Heart left ventricle (tissue), 16 donors: ENCODE measurements around the gene LSM5. TPM values are rescaled to one million over a fixed set of nuclear protein-coding genes. Genes with fewer than 3 reads are reported as not detected.

Experiments used
- ATAC-seq, 4 donors: fragments of 200-7000 bp; cut with Tn5 transposase; one replicate each; pipeline ENCODE4 v1.9.1; 2020 to 2022; ENCODE audit warnings: moderate library complexity in 4 of 4, mild to moderate bottlenecking in 3 of 4, moderate number of reproducible peaks in 1 of 4
- DNase-seq, 5 donors: peaks; one replicate each; pipeline ENCODE4 v3.0.0-alpha.2; 2020
- H3K27ac ChIP-seq, 12 donors: fragments of 200-600 bp; sonication (generic) in 4 of 12; one replicate each; pipeline versions ENCODE4 v1.5.0 to v1.8.0; 2016 to 2022; ENCODE audit warnings: mild to moderate bottlenecking in 2 of 12
- H3K27me3 ChIP-seq, 9 donors: fragments of 200-600 bp; sonication (generic) in 2 of 9; one replicate each; pipeline versions ENCODE4 v1.5.1 to v1.8.0; 2016 to 2022; ENCODE audit warnings: mild to moderate bottlenecking in 3 of 9
- H3K36me3 ChIP-seq, 9 donors: fragments of 200-600 bp; sonication (generic) in 2 of 9; one replicate each; pipeline versions ENCODE4 v1.5.0 to v1.8.0; 2018 to 2022; ENCODE audit warnings: mild to moderate bottlenecking in 2 of 9
- H3K4me1 ChIP-seq, 12 donors: fragments of 200-600 bp; sonication (generic) in 4 of 12; one replicate each; pipeline versions ENCODE4 v1.5.0 to v1.8.0; 2016 to 2022; ENCODE audit warnings: mild to moderate bottlenecking in 3 of 12
- H3K4me3 ChIP-seq, 12 donors: fragments of 200-600 bp; sonication (generic) in 4 of 12; one replicate each; pipeline versions ENCODE4 v1.5.0 to v1.8.0; 2017 to 2022; ENCODE audit warnings: mild to moderate bottlenecking in 9 of 12, moderate library complexity in 4 of 12
- H3K9me3 ChIP-seq, 12 donors: fragments of 200-600 bp; sonication (generic) in 4 of 12; one replicate each; pipeline versions ENCODE4 v1.5.0 to v1.8.0; 2016 to 2022; ENCODE audit warnings: mild to moderate bottlenecking in 1 of 12
- CTCF ChIP-seq, 12 donors: fragments of 200-600 bp; sonication (generic) in 4 of 12; IDR thresholded peaks; one replicate each; pipeline versions ENCODE4 v1.5.0 to v1.8.0; 2018 to 2022; ENCODE audit warnings: antibody characterized with exemption in 12 of 12, mild to moderate bottlenecking in 5 of 12
- POLR2A ChIP-seq, 2 donors: fragments of 450-650 bp; IDR thresholded peaks; one replicate each; pipeline ENCODE4 v1.6.1; 2017; ENCODE audit warnings: antibody characterized with exemption in 2 of 2, mild to moderate bottlenecking in 2 of 2, moderate library complexity in 2 of 2
- WGBS, 4 donors: extraction: QIAGEN DNeasy Blood & Tissue Kit in 2 of 4; methylation state at CpG; one replicate each; pipeline versions ENCODE4 v1.1.5 to v1.1.7; 2013 to 2018; 5-methylcytosine and 5-hydroxymethylcytosine counted together
- intact Hi-C, 10 donors: fragments of 100-400 bp; cut with DNase I; formaldehyde crosslinking; loops; one replicate each; pipeline versions ENCODE4 v1.11.1 to v1.14.2; 2022
- polyA plus RNA-seq, 2 donors: library from polyadenylated mRNA; stranded (reverse); fragments of 200-250 nt; gene quantifications; one replicate each; pipeline ENCODE4 v1.2.3, GENCODE V29; 2013
- total RNA-seq, 9 donors: library from RNA; depleted of rRNA in 2 of 9; stranded (reverse); fragments of >200 nt in 2 of 9; fragmentation: NEBNext Ultra II Directional in 3 of 9; extraction: Animal tissue kit (Norgen Biotek cat#: 25700) in 3 of 9; gene quantifications; one replicate each; pipeline versions ENCODE4 v1.1.0 to v1.2.4, GENCODE V29; 2016 to 2023
- donor health status: ischemic (EF 13 %, LVEDD 7.1; RV severe dilation, severe dysfunction).
- donor health status: healthy with polysubstance abuse.
- donor health status: DM: no; HTN: yes; CAD: no.
- donor health status: DM: no; HTN: no; CAD: no.
- donor health status: ischemic (EF 25% LVEDD 6.9; RV normal size, moderate dysfunction).
- donor health status: ischemic (EF 25% LVEDD 5.7; RV mildly dilated, moderate dysfunction).
- donor health status: healthy.
- donor health status: DM: yes; HTN: yes; CAD: no.
- donor health status: ischemic (EF 35%, LVEDD 5.7; RV mildly dilated, moderate dysfunction).
- donor health status: nonischemic (EF 11% LVEDD 7.7; RV severe dilation, severe dysfunction).
- donor health status: DM: yes; HTN: yes; CAD: no.
- donor health status: PGD.
- donor health status: ischemic (EF 29% LVEDD 5.4; RV normal size, mild dysfunction).
- donor health status: nonischemic (EF 23%, LVEDD 6.1; RV moderate dilation, normal function).

Gene LSM5
- total and polyA plus RNA-seq, 11 donors = 10.8 to 67.5 (median 37.3) TPM

DNA sequence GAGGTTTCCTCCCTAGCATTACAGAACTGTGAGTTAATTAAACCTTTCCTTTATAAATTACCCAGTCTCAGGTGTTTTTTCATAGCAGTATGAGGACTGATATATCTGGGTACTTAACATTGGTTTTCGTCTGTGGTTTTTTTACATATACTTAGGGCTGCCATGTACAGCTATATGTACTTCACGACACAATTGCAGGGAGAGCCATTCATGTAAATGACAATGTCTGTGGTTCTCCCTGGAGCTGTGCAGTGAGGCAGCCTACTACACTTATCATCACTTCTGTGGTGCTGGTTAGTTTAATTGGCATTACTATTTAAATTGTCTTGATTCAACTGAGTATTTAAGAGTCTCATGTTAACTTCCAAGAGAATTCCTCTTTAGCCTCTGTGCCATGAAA, 45.8 kb upstream of the LSM5 start:
- Histone ChIP-seq H3K4me3 (no peak overlapping the region), H3K4me1 (peaks cover 0 to 32% (median 10%) of the 10 kb centered on the region in 12 donors), H3K27ac (no peak overlapping the region), H3K36me3 (peaks cover 0 to 10% (median 0%) of the 10 kb centered on the region in 9 donors), H3K27me3 (no peaks in the 10 kb centered on the region), H3K9me3 (no peaks in the 10 kb centered on the region)
- WGBS, 4 donors = 69 to 98% (median 88%) methylated on average over 2 of the region's 2 CpGs
- no peak for DNase-seq
- no peak for TF ChIP-seq POLR2A (IDR thresholded peaks at IDR 0.05)
- TF ChIP-seq CTCF (IDR thresholded peaks at IDR 0.05) = no peak
- intact Hi-C loops = no loop called here
- ATAC-seq = no peak

- no peaks in the 10 kb centered on the region for H3K27me3 ChIP-seq
- ATAC-seq (no peak), DNase-seq (no peak)
- H3K36me3 ChIP-seq = peaks cover 0 to 10% (median 0%) of the 10 kb centered on the region in 9 donors
- intact Hi-C loops = no loop called here
- H3K4me1 ChIP-seq = peaks cover 0 to 32% (median 10%) of the 10 kb centered on the region in 12 donors
- no peaks in the 10 kb centered on the region for H3K9me3 ChIP-seq
- no peak overlapping the region for H3K27ac ChIP-seq
- H3K4me3 ChIP-seq = no peak overlapping the region
- TF ChIP-seq POLR2A (IDR thresholded peaks at IDR 0.05) (no peak), CTCF (IDR thresholded peaks at IDR 0.05) (no peak)
- WGBS, 4 donors = 67 to 88% (median 74%) methylated on average over 4 of the region's 4 CpGs
Observed at GRCh38 chr7:32535162-32535702, 45.1 kb upstream of the LSM5 start.

- TF ChIP-seq CTCF (IDR thresholded peaks at IDR 0.05) = no peak
- TF ChIP-seq POLR2A (IDR thresholded peaks at IDR 0.05) = no peak
- Histone ChIP-seq H3K4me1 (peaks cover 0 to 32% (median 10%) of the 10 kb centered on the region in 12 donors), H3K9me3 (no peaks in the 10 kb centered on the region), H3K27ac (no peak overlapping the region), H3K36me3 (peaks cover 0 to 10% (median 0%) of the 10 kb centered on the region in 9 donors), H3K27me3 (no peaks in the 10 kb centered on the region), H3K4me3 (no peak overlapping the region)
- DNase-seq (no peak), ATAC-seq (no peak)
- WGBS, 4 donors = 74 to 78% (median 77%) methylated on average over 8 of the region's 8 CpGs
- intact Hi-C loops = no loop called here
Observed at GRCh38 chr7:32533276-32534029, 43.3 kb upstream of the LSM5 start.

GRCh38 chr7:32532716-32533115, 42.5 kb upstream of the LSM5 start:
- WGBS, 4 donors = 92 to 96% (median 94%) methylated on average over 5 of the region's 5 CpGs
- no peaks in the 10 kb centered on the region for H3K9me3 ChIP-seq
- TF ChIP-seq CTCF (IDR thresholded peaks at IDR 0.05) (no peak), POLR2A (IDR thresholded peaks at IDR 0.05) (no peak)
- no peak overlapping the region for H3K27ac ChIP-seq
- ATAC-seq (no peak), DNase-seq (no peak)
- peaks cover 0 to 10% (median 0%) of the 10 kb centered on the region in 9 donors for H3K36me3 ChIP-seq
- intact Hi-C loops = no loop called here
- no peaks in the 10 kb centered on the region for H3K27me3 ChIP-seq
- peaks cover 0 to 32% (median 10%) of the 10 kb centered on the region in 12 donors for H3K4me1 ChIP-seq
- H3K4me3 ChIP-seq = no peak overlapping the region
